ENCODE measurements around the gene TTBK1. TPM values are rescaled to one million over a fixed set of nuclear protein-coding genes. Genes with fewer than 3 reads are reported as not detected.

TTBK1 gene
- total and polyA plus RNA-seq, 10 of the 15 experiments (the other 5 are each of a cell fraction or from before 2014, with no cell fraction given): 0.05 to 0.27 TPM; not detected in 8

DNA sequence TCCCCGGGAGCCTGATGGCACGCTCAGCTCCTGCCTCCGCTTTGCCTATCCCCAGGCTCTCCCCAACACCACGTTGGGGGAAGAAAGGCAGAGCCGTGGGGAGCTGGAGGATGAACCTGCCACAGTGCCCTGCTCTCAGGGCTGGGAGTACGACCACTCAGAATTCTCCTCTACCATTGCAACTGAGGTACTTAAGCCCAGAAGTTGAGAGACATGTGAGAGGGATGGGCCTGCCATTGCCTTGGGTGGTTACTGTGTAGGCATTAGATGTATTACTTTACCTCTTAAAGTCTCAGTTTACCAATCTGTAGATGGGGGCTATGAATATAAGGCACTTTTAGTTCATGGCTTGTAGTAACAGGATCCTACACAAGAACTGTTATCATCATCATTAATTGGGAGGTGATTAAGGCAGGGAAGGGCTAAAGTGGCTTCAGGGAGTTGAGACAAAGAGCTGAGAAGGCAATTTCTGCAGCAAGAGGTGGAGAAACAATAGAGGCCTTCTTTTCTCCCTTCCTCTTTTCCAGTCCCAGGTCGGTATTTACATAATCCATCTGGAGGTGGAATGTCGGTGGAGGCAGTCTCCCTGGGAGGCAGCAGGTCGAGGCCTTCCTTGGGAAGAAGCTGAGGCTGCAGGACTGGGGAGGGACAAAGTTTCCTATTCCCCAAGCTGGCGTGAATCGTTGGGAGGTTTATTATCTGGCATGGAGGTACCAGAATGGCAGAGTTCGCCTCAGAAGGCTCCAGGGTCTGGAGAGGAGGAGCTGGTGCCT, 55.5 kb downstream of the TTBK1 start:
- H3K79me2 ChIP-seq (ENCODE audit: control insufficient read depth, insufficient read depth, low read length): no peaks in the 10 kb centered on the region
- no peak overlapping the region for H3K9ac ChIP-seq (ENCODE audit: control insufficient read depth, insufficient read depth, low read length)
- no peak for FAIRE-seq
- TF ChIP-seq RAD21 (IDR thresholded peaks at IDR 0.05; ENCODE audit: insufficient read depth, low read depth, low read length) (no peak), ZBED1 (IDR thresholded peaks at IDR 0.05; ENCODE audit: borderline replicate concordance) (no peak), JUND (IDR thresholded peaks at IDR 0.05; ENCODE audit: low read depth, low read length) (no peak), RFX5 (IDR thresholded peaks at IDR 0.05; ENCODE audit: low read depth, low read length) (no peak)
- H3K4me3 ChIP-seq: no peak overlapping the region
- ATAC-seq: no peak
- no peak overlapping the region for H3K27ac ChIP-seq (ENCODE audit: control insufficient read depth, insufficient read depth)
- ChIA-PET RAD21 (ENCODE audit: unreplicated experiment) (interaction anchor here (1.3 to 1.7 kb wide), 2 partner anchors 10 to 39 kb away, joined by 4 to 6 read pairs; partner anchors contain the start of gene CRIP3), CTCF (interaction anchor here (0.6 to 1.9 kb wide), 3 partner anchors 10 to 87 kb away, joined by 3 to 14 read pairs (median 4); partner anchors contain the start of gene CRIP3), SMC1A (ENCODE audit: uncharacterized antibody, unreplicated experiment) (interaction anchor here (1.0 to 1.1 kb wide), 2 partner anchors 9 to 16 kb away, joined by 3 read pairs; no protein-coding TSS in a partner anchor), POLR2A (no interaction called here)
- H4K20me1 ChIP-seq (ENCODE audit: control insufficient read depth, insufficient read depth): no peaks in the 10 kb centered on the region
- H3K4me2 ChIP-seq (ENCODE audit: control insufficient read depth, insufficient read depth): no peak overlapping the region
- H3K9me3 ChIP-seq (replicated peaks; ENCODE audit: control insufficient read depth, insufficient read depth, low read length): no peaks in the 10 kb centered on the region; the same call in 2 of the 3 replicates
- H2AFZ ChIP-seq (ENCODE audit: control insufficient read depth, low read depth, low read length): no peak overlapping the region
- H3K36me3 ChIP-seq (ENCODE audit: control insufficient read depth in 2 of 2, insufficient read depth in 2 of 2, low read length in 1 of 2): no peaks in the 10 kb centered on the region
- H3K4me1 ChIP-seq (ENCODE audit: control insufficient read depth, insufficient read depth, low read length): no peaks in the 10 kb centered on the region
- H3K27me3 ChIP-seq (replicated peaks in 1 of 2; ENCODE audit: control insufficient read depth in 2 of 2, insufficient read depth in 2 of 2, low read length in 1 of 2): no peaks in the 10 kb centered on the region
- intact Hi-C loops (cut with micrococcal nuclease; ENCODE audit: unreplicated experiment) (no loop called here), in situ Hi-C loops (cut with MboI) (no loop called here)
- no peak for DNase-seq (ENCODE audit: low read depth, low spot score)
- 16% methylated on average over 12 of the region's 12 CpGs for WGBS (ENCODE audit: insufficient coverage, insufficient replicate concordance, low lambda C conversion rate, missing lambda C conversion rate)
- no TSS peak for BruUV-seq (replicated peaks)

Data from GM12878 (cell line).